Measurements from ENCODE around the gene OR2Y1.
"Not testable (repeated sequence)": the region's sequence is repeated elsewhere in the genome, so short reads cannot be mapped to it uniquely, and the experiment has no call there.

Gene OR2Y1

DNA sequence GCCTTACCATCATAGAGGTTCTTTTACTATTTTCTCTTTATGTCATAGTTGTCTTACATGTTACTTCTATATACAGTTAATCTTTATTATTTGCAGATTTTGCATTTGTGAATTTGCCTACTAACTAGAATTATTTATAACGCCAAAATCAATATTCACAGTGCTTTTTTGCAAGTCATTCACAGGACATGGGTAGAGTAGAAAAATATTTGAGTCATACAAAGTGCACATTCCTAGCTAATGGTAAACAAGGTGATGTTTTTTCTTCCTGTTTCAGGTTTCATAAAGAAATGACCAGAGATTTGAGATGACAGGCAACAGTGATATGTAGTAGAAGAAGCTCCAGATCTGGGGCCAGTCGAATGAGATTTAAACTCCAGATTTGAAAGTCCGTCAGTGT lies 30.0 kb upstream of the OR2Y1 start:
- no peak for TF ChIP-seq CTCF (conservative IDR thresholded peaks at IDR 0.05)
- no peak overlapping the region for H3K27ac ChIP-seq

DNA sequence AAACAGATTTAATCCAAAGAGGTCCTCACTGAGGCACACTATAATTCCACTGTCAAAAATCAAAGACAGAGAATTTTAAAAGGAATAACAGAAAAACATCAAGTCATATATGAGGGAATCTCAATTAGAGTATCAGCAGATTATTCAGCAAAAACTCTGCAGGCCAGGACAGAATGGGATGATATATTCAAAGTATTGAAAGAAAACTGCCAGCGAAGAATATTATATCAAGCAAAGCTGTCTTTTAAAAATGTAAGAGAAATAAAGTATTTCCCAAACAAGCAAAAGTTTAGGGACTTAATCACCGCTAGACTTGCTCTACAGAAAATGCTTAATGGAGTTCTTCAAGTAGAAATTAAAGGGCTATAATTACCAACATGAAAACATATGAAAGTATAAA lies 15.7 kb upstream of the OR2Y1 start:
- H3K27ac ChIP-seq = no peak overlapping the region
- TF ChIP-seq CTCF (conservative IDR thresholded peaks at IDR 0.05) = no peak

DNA sequence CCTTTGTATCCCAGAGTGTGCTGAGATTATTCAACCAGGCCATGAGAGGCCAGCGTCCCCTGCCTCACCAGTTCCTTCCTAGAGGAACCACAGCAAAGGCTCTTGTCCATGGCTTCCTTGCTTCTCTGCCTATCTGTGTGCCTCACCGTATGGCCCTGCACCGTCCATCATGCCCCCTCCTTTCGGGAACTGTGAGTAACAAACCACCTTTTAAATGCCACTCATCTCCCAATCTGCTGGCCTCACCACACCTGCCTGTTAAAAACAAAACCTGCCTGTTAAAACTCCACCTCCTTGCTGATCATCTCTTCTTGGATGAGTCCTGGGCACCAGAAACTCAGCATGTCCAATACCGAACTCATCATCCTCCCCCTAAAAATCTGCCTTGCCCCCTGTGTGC lies 4.4 kb upstream of the OR2Y1 start:
- H3K27ac ChIP-seq = no peak overlapping the region
- no peak for TF ChIP-seq CTCF (conservative IDR thresholded peaks at IDR 0.05)

DNA sequence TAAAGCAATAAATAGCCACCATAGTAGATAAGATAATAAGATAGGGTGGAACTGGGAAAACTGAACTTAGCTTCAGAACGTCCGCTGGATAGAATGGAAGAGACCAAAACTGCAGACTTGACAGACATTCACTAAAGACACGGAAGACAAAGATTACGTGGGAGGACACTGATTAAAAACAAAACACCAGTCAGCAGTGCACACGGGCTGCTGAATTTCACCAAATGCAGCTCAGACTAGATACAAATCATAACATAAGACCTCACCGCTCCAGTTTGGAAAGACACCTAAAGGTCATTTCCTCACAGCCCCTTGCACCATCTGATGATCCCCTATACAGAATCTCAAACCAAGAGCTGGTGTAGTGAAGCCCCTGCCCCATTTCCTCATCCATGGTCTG lies 2.9 kb upstream of the OR2Y1 start:
- H3K27ac ChIP-seq = no peak overlapping the region
- TF ChIP-seq CTCF (conservative IDR thresholded peaks at IDR 0.05) = no peak

DNA sequence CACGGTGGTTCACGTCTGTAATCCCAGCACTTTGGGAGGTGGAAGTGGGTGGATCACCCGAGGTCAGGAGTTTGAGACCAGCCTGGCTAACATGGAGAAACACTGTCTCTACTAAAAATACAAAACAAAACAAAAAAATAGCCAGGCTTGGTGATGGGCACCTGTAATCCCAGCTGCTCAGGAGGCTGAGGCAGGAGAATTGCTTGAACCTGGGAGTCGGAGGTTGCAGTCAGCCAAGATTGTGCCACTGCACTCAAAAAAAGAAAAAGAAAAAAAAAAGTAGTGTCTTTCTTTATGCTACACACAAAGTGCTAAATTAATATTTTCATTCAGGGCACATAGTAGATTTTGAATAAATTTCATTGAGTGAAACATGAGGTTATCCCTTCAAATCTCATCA lies 1.1 kb upstream of the OR2Y1 start:
- H3K27ac ChIP-seq = not testable (repeated sequence)

- no peak overlapping the region for H3K27ac ChIP-seq
- TF ChIP-seq CTCF (conservative IDR thresholded peaks at IDR 0.05) = no peak
These were observed 587 bp downstream of the OR2Y1 start for GRCh38 chr5:180739271-180739670.

- no peak for TF ChIP-seq CTCF (conservative IDR thresholded peaks at IDR 0.05)
- no peak overlapping the region for H3K27ac ChIP-seq
These were observed 3.3 kb downstream of the OR2Y1 start for GRCh38 chr5:180736536-180736935.

GRCh38 chr5:180724944-180725343 lies 14.9 kb downstream of the OR2Y1 start:
- no peak overlapping the region for H3K27ac ChIP-seq
- TF ChIP-seq CTCF (conservative IDR thresholded peaks at IDR 0.05) = no peak
